Measurements from ENCODE around the gene TNRC18. TPM values are rescaled to one million over a fixed set of nuclear protein-coding genes. Genes with fewer than 3 reads are reported as not detected.
"Not testable (repeated sequence)": the region's sequence is repeated elsewhere in the genome, so short reads cannot be mapped to it uniquely, and the experiment has no call there.

The TNRC18 gene
- total and polyA plus RNA-seq, 8 donors, result 94.4 to 164 (median 133) TPM

GRCh38 chr7:5315761-5316160 lies 107.9 kb downstream of the TNRC18 start:
- TF ChIP-seq, protein P1, sequence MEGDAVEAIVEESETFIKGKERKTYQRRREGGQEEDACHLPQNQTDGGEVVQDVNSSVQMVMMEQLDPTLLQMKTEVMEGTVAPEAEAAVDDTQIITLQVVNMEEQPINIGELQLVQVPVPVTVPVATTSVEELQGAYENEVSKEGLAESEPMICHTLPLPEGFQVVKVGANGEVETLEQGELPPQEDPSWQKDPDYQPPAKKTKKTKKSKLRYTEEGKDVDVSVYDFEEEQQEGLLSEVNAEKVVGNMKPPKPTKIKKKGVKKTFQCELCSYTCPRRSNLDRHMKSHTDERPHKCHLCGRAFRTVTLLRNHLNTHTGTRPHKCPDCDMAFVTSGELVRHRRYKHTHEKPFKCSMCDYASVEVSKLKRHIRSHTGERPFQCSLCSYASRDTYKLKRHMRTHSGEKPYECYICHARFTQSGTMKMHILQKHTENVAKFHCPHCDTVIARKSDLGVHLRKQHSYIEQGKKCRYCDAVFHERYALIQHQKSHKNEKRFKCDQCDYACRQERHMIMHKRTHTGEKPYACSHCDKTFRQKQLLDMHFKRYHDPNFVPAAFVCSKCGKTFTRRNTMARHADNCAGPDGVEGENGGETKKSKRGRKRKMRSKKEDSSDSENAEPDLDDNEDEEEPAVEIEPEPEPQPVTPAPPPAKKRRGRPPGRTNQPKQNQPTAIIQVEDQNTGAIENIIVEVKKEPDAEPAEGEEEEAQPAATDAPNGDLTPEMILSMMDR (IDR thresholded peaks at IDR 0.05), result no peak
- H3K4me1 ChIP-seq, result no peaks in the 10 kb centered on the region
- intact Hi-C loops (cut with DNase I), result no loop called here

GRCh38 chr7:5314864-5315263 lies 108.8 kb downstream of the TNRC18 start:
- no peak overlapping the region for H3K4me3 ChIP-seq
- no peaks in the 10 kb centered on the region for H3K27me3 ChIP-seq
- peaks cover 0 to 97% of the 10 kb centered on the region in 2 donors for H3K36me3 ChIP-seq
- intact Hi-C loops (cut with DNase I), result no loop called here
- TF ChIP-seq, protein P1 (IDR thresholded peaks at IDR 0.05), result no peak
- DNase-seq, result no peak
- H3K9me3 ChIP-seq, result peaks cover 0 to 9% of the 10 kb centered on the region in 2 donors
- ATAC-seq, result no peak
- H3K4me1 ChIP-seq, result no peaks in the 10 kb centered on the region
- no peak overlapping the region for H3K27ac ChIP-seq

More at GRCh38 chr7:5315761-5316160, 107.9 kb downstream of the TNRC18 start:
- Histone ChIP-seq H3K36me3 (peaks cover 0 to 97% of the 10 kb centered on the region in 2 donors), H3K27ac (no peak overlapping the region), H3K4me3 (no peak overlapping the region), H3K9me3 (peaks cover 0 to 9% of the 10 kb centered on the region in 2 donors), H3K27me3 (no peaks in the 10 kb centered on the region)
- peak in 1 of 4 donors; percentile 60 for DNase-seq
- no peak for ATAC-seq

GRCh38 chr7:5313076-5313885 lies 110.4 kb downstream of the TNRC18 start:
- H3K9me3 ChIP-seq; H3K4me1 ChIP-seq; H3K4me3 ChIP-seq; intact Hi-C loops (cut with DNase I); DNase-seq; ATAC-seq; H3K27ac ChIP-seq; H3K27me3 ChIP-seq: not testable (repeated sequence)
- peaks cover 0 to 97% of the 10 kb centered on the region in 2 donors for H3K36me3 ChIP-seq

- H3K9me3 ChIP-seq; DNase-seq; H3K27me3 ChIP-seq; H3K4me3 ChIP-seq; H3K27ac ChIP-seq; intact Hi-C loops (cut with DNase I); ATAC-seq; H3K4me1 ChIP-seq: not testable (repeated sequence)
- peaks cover 0 to 97% of the 10 kb centered on the region in 2 donors for H3K36me3 ChIP-seq
Measured at GRCh38 chr7:5312276-5313070, 111.2 kb downstream of the TNRC18 start.

- Histone ChIP-seq H3K9me3 (no peaks in the 10 kb centered on the region), H3K36me3 (peaks cover 0 to 97% of the 10 kb centered on the region in 2 donors), H3K27ac (no peak overlapping the region), H3K4me1 (no peaks in the 10 kb centered on the region), H3K27me3 (no peaks in the 10 kb centered on the region), H3K4me3 (no peak overlapping the region)
- no peak for DNase-seq
- no peak for ATAC-seq
- TF ChIP-seq, protein P1 (IDR thresholded peaks at IDR 0.05), result no peak
- intact Hi-C loops (cut with DNase I), result no loop called here
Measured at GRCh38 chr7:5310822-5311405, 112.7 kb downstream of the TNRC18 start.

- intact Hi-C loops (cut with DNase I), result no loop called here
- TF ChIP-seq, protein P1 (IDR thresholded peaks at IDR 0.05), result no peak
- H3K27me3 ChIP-seq, result no peaks in the 10 kb centered on the region
- no peaks in the 10 kb centered on the region for H3K4me1 ChIP-seq
- ATAC-seq (no peak), DNase-seq (no peak)
- peaks cover 0 to 79% of the 10 kb centered on the region in 2 donors for H3K36me3 ChIP-seq
- no peak overlapping the region for H3K4me3 ChIP-seq
- no peaks in the 10 kb centered on the region for H3K9me3 ChIP-seq
- no peak overlapping the region for H3K27ac ChIP-seq
Measured at GRCh38 chr7:5309146-5309545, 114.5 kb downstream of the TNRC18 start.

DNA sequence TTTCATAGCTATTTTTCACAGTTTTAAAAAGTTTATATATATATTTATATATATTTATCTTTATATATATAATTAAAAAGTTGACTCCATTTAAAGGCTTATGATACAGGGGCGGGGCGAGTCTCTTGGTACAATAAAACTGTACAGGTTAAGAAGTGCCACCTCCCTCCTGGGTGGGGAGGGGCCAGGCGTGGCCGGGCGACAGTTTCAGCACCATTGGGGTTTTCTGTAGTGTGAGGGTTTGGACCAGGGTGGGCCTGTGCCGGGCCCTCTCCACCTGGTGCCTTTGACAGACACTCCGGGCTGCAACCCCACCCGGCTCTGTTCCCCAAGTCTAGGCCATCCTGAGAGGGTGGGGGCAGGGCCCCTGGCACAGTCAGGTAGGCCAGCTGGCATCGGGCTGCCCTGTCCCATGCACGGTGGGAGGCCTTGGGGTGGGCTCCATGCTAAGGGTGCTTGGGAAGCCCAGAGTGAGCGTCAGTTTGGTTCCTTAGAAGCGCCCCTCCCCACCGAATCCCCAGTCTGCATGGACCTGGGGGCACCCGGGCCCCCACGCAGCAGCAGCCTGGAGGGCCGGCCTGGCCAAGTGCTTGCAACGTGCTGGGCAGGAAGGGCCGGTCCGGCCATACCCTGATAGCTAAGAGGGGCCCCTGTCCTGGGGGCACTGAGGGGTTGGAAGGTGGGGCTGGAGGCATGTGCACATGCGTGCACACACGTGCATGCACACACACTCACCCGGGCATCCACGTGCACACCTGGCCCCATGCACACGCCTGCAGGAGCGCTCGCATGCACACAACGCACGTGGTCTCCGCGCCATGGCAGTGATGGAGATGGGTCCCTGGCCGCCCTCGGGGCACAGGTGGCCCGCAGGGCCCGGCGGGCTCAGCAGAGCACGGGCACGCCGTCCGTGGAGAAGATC lies 116.2 kb downstream of the TNRC18 start:
- H3K9me3 ChIP-seq; ATAC-seq; H3K27me3 ChIP-seq; H3K4me1 ChIP-seq; H3K27ac ChIP-seq; intact Hi-C loops (cut with DNase I); H3K4me3 ChIP-seq; DNase-seq: not testable (repeated sequence)
- peaks cover 0 to 64% of the 10 kb centered on the region in 2 donors for H3K36me3 ChIP-seq

DNA sequence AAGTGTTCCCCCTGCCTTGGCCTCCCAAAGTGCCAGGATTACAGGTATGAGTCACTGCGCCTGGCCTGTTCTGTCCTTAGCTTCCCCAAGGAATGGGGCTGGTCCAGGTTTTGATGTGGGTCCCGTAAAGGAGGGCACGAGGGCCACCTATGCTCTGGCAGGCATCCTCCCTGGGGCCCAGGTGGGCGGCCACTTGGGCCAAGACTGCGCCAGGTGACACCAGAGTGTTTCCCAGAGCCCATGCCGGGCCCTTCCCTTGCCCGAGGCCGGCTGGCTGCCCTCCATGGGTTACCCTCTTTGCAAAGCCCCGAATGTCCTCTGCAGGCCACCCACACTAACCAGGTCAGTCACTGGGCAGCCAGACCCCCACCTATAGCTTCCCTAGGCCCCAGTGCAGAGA lies 118.6 kb downstream of the TNRC18 start:
- H3K27ac ChIP-seq; H3K27me3 ChIP-seq; intact Hi-C loops (cut with DNase I); H3K4me3 ChIP-seq; H3K4me1 ChIP-seq; H3K9me3 ChIP-seq; ATAC-seq; DNase-seq: not testable (repeated sequence)
- H3K36me3 ChIP-seq, result peaks cover 0 to 39% of the 10 kb centered on the region in 2 donors

Measured in left lung (tissue), 10 donors.